Dendritic cell treated with granulocyte-macrophage colony-stimulating factor and Interleukin-4, amounts not matched to agents 40 ng/mL and 50 ng/mL, for 4 days (primary cell): ENCODE data around the gene LILRB5.
"Not testable (repeated sequence)": the region's sequence is repeated elsewhere in the genome, so short reads cannot be mapped to it uniquely, and the experiment has no call there.

Experiments used
- H3K27ac Mint-ChIP-seq: one replicate; pipeline ENCODE4 v1.8.0; 2022; ENCODE audit warnings: mild to moderate bottlenecking, mixed read lengths
- H3K27me3 Mint-ChIP-seq: one replicate; pipeline ENCODE4 v1.8.0; 2022; ENCODE audit warnings: mild to moderate bottlenecking, mixed read lengths
- H3K36me3 Mint-ChIP-seq: one replicate; pipeline ENCODE4 v1.8.0; 2022; ENCODE audit warnings: low read depth, mixed read lengths
- H3K4me1 Mint-ChIP-seq: one replicate; pipeline ENCODE4 v1.8.0; 2022; ENCODE audit warnings: low read depth, mixed read lengths
- H3K4me3 Mint-ChIP-seq: one replicate; pipeline ENCODE4 v1.8.0; 2022; ENCODE audit warnings: mild to moderate bottlenecking, moderate library complexity, mixed read lengths
- H3K9me3 Mint-ChIP-seq: one replicate; pipeline ENCODE4 v1.8.0; 2022; ENCODE audit warnings: mixed read lengths
- intact Hi-C: fragments of 100-400 bp; cut with micrococcal nuclease; formaldehyde crosslinking; loops from one replicate; pipeline ENCODE4 v1.15.0; 2022

The LILRB5 gene

DNA sequence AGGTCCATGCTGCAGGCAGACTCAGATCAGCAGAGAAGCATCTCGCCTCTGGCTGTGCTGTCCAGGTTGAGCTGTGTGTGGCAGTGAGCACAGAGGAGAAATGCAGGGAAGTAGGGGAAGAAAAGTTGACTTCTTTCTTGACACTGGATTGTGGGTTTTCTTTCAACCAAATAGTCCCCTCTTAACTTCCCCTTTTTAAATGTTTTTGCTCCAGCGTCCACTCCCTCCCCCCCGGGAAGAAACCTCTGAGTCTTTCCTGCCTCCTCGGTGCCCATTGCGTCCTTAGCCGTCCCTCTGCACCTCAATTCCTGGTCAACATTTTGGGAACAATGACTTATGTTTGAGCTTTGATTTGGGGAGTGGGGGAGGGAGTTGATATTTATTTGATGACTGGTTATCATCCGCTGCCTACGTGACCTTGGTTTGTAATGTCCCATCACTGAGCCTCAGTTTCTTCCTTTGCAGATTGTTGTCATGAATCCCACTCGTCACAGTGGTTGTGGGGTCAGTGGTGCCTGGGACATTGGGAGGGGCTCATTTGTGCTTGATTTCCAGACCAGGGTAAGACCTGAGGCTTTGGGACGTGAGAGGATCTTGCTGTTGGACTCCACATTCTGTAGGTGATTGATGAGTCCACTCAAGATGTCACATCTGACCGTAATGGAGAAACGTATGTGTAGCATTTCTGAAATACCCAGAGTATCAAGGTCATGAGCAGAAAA is 24.1 kb upstream of the LILRB5 start, which contains the start of gene LILRB2:
TSS of gene LILRB2 (minus strand) at position 104 of the 722 bp plus-strand sequence. CDS start 614 bp downstream, outside the sequence.
- peaks cover 100% of the 10 kb centered on the region for H3K4me1 Mint-ChIP-seq
- peak within 1 kb of the TSS; percentile 90 for H3K27ac Mint-ChIP-seq
- no peaks in the 10 kb centered on the region for H3K9me3 Mint-ChIP-seq
- peak within 1 kb of the TSS; percentile 98 for H3K4me3 Mint-ChIP-seq
- H3K36me3 Mint-ChIP-seq = peaks cover 49% of the 10 kb centered on the region
- no peaks in the 10 kb centered on the region for H3K27me3 Mint-ChIP-seq
- intact Hi-C loops = loop anchor here (5.0 kb wide), 1 partner anchor 36 kb away; no protein-coding TSS in a partner anchor

DNA sequence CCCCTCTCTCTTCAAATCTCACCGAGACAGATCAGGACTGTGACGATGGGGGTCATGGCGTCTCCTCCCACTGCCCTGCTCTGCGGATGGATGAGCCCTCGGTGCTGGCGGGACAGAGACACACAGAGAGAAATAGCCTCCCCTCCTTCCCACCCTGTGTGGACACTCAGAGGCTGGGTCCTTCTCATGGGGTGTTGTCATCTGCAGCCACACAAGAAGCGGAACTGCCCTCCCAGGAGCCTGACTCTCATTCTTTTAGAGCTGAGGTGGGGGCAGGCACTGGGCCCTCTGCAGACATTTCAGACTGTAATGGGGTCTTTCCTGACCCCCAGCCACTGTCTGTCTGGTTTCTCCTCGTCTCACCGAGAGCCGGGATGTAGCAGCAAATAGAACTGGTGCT is 23.4 kb upstream of the LILRB5 start:
- H3K4me1 Mint-ChIP-seq = peaks cover 100% of the 10 kb centered on the region
- H3K36me3 Mint-ChIP-seq = peaks cover 56% of the 10 kb centered on the region
- intact Hi-C loops = loop anchor here (5.0 kb wide), 1 partner anchor 37 kb away; no protein-coding TSS in a partner anchor
- not testable (repeated sequence) for H3K9me3 Mint-ChIP-seq, H3K27me3 Mint-ChIP-seq
- peak overlapping the region; percentile 90 for H3K27ac Mint-ChIP-seq
- peak overlapping the region; percentile 98 for H3K4me3 Mint-ChIP-seq

DNA sequence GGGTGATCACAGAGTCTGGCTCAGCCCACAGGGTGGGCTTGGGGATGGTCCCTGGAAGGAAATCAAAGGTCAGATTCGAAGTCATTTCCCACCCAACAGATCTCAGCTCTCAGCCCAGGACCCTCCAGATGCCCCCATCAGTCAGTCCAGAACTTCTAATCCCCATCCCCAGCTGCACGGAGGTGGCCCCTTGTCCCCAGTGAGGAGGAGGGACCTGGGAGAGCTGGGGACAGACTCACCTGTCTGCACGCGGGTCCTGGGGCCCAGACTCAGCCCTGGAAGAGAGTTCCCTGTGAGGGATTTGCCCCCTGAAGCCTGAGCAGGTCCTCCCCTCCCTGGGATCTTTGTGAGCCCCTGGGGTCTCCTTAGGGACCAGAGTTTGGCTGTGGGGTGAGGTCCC is 23.0 kb upstream of the LILRB5 start:
- intact Hi-C loops = loop anchor here (5.0 kb wide), 1 partner anchor 37 kb away; no protein-coding TSS in a partner anchor
- Mint-ChIP-seq H3K4me3 (peak overlapping the region; percentile 98), H3K4me1 (peaks cover 100% of the 10 kb centered on the region), H3K36me3 (peaks cover 60% of the 10 kb centered on the region), H3K27ac (peak overlapping the region; percentile 90)
- H3K9me3 Mint-ChIP-seq, H3K27me3 Mint-ChIP-seq: not testable (repeated sequence)

DNA sequence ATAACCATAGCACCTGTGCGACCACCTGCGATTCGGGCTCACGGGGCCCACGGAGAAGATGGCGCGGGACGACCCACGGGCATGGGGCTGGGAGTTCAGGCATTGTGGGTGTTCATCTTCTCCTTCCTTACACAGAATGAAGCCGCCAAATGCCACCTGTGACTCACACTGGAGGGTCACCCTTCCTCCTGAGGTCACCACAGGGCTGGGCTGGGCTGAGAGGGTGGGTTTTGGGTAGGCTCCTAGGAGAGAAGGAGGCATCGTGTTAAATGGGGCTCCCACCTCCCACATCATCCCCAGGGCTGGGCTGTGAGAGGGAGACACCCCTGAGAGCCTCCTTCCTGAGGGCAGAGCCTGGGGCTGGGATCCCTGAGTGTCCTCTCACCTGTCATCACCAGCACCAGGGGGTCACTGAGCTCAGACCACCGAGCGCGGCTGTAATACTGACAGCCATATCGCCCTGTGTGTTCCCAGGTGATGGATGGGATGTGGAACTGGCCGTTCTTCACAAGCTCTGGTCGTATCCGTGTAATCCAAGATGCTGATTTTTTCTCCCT is 22.4 kb upstream of the LILRB5 start:
- Mint-ChIP-seq H3K4me3 (peak overlapping the region; percentile 98), H3K9me3 (no peaks in the 10 kb centered on the region), H3K27ac (peak overlapping the region; percentile 90), H3K4me1 (peaks cover 100% of the 10 kb centered on the region), H3K27me3 (no peaks in the 10 kb centered on the region), H3K36me3 (peaks cover 66% of the 10 kb centered on the region)
- intact Hi-C loops = no loop called here

DNA sequence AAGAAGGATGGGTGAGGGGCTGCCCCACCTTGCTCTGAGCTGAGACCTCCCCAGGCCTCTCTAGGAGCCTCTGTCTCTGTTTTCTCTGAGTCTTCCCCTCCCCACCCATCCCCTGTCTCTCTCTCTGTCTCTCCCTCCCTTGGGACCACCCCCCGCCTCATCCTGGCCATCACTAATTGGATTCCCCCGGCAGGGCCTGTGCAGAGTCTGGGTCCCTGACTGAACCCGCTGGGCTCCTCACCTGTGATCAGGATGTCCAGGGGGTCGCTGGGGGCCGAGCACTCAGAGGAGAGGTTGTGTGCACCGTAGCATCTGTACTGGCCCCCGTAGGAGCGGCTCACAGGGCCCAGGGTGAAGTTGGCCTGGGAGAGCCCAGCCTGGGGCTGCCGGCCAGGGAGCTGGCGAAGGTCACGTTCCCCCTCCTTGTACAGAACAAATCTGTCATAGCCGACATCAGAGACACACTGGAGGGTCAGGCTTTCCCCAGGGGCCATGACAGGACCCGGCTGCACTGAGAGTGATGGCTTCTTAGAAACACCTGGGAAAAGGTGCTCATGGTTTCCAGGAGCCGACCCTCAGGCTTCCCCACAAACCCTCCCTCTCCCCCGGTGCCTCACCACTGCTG is 21.6 kb upstream of the LILRB5 start:
- peaks cover 100% of the 10 kb centered on the region for H3K4me1 Mint-ChIP-seq
- intact Hi-C loops = not testable (repeated sequence)
- peak overlapping the region; percentile 90 for H3K27ac Mint-ChIP-seq

DNA sequence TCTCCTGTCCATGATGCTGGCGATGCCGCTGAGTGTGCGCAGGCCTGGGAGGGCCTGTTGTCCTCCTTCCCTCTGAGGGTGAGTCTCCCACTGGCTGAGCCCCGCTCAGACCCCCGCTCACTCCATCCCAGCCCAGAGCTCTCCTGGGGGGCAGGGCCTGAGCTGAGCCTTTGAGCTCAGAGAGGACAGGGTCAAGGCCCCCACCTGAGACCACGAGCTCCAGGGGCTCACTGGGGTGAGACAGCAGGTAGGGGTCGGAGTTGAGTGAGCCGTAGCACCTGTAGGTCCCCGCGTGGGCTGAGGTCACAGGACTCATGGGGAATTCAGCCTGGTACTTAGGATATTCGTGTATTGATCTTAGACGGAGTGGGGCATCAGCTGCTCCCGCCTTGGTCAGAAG is 21.0 kb upstream of the LILRB5 start:
- H3K27me3 Mint-ChIP-seq, intact Hi-C loops, H3K9me3 Mint-ChIP-seq: not testable (repeated sequence)
- peaks cover 76% of the 10 kb centered on the region for H3K36me3 Mint-ChIP-seq
- peak overlapping the region; percentile 98 for H3K4me3 Mint-ChIP-seq
- H3K27ac Mint-ChIP-seq = peak overlapping the region; percentile 90
- peaks cover 100% of the 10 kb centered on the region for H3K4me1 Mint-ChIP-seq

More for the DNA sequence above, 21.6 kb upstream of the LILRB5 start:
- Mint-ChIP-seq H3K36me3 (peaks cover 74% of the 10 kb centered on the region), H3K4me3 (peak overlapping the region; percentile 98)
- not testable (repeated sequence) for H3K27me3 Mint-ChIP-seq, H3K9me3 Mint-ChIP-seq

DNA sequence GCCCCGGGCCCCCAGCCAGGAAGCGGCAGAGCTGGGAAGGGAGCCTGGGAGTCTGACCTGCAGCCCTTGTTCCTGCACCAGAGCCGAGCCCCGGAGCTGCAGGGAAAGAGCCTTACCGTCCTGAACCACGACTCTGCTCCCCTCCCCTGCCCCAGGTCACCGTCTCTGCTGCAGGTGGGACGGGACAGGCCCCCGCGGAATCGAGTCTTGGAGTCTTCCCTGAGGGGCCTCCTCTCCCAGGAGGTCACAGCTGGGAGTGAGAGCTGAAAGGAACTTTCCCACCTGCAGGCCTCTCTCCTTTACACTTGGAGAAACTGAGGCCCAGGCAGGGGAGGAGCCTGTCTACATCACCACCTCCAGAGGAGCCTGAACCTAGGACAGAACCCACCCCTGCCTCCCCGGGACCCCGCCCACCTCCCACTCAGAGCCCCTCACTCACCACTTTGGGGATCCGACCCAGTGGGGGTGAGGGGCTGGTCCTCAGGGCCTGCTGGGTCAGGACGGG is 20.1 kb upstream of the LILRB5 start:
- H3K27me3 Mint-ChIP-seq, H3K9me3 Mint-ChIP-seq, intact Hi-C loops: not testable (repeated sequence)
- Mint-ChIP-seq H3K4me1 (peaks cover 96% of the 10 kb centered on the region), H3K27ac (peak overlapping the region; percentile 86), H3K4me3 (peak overlapping the region; percentile 44), H3K36me3 (peaks cover 76% of the 10 kb centered on the region)

DNA sequence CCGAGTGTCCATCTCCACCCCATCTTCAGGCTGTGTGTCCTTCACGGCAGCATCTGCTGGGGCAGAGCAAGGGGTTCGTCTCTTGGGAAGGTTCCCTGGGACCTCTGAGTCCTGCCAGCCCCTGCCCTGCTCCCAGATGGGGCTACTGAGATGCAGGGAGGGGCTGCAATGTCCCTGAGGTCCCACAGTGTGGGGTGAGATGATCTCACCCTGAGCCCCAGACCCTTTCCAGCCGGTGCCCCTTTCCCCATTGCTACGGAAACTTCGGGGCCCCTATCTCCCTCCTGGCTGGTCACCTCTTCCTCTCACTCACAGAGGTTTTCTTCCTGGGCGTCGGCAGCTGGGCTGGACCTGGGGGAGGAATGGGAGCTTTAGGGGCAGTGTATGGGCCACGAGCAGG is 18.9 kb upstream of the LILRB5 start:
- H3K4me1 Mint-ChIP-seq = peaks cover 96% of the 10 kb centered on the region
- no peaks in the 10 kb centered on the region for H3K9me3 Mint-ChIP-seq
- no peaks in the 10 kb centered on the region for H3K27me3 Mint-ChIP-seq
- intact Hi-C loops = no loop called here
- peak overlapping the region; percentile 86 for H3K27ac Mint-ChIP-seq
- no peak overlapping the region for H3K4me3 Mint-ChIP-seq
- H3K36me3 Mint-ChIP-seq = peaks cover 75% of the 10 kb centered on the region

DNA sequence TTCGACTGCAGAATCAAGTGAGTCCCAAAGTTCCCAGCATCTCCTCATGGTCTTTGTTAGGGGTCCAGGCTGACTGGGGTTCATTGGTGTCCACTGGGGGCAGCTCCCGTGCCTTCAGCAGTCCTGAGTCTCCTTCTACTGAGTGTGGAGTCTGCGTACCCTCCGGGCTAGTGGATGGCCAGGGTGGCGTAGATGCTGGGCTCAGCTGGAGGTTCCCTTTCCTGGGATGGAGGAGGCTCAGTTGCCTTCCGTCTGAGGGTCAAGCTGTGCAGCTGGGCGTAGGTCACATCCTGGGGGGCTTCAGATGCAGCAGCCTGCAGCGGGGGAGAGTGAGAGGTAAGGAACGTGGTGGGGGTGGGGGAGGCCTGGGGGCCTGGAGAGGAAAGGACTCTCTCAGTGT is 17.4 kb upstream of the LILRB5 start:
- H3K9me3 Mint-ChIP-seq, H3K27me3 Mint-ChIP-seq, intact Hi-C loops: not testable (repeated sequence)
- Mint-ChIP-seq H3K27ac (peak overlapping the region; percentile 86), H3K36me3 (peaks cover 61% of the 10 kb centered on the region), H3K4me3 (peak overlapping the region; percentile 27), H3K4me1 (peaks cover 92% of the 10 kb centered on the region)

DNA sequence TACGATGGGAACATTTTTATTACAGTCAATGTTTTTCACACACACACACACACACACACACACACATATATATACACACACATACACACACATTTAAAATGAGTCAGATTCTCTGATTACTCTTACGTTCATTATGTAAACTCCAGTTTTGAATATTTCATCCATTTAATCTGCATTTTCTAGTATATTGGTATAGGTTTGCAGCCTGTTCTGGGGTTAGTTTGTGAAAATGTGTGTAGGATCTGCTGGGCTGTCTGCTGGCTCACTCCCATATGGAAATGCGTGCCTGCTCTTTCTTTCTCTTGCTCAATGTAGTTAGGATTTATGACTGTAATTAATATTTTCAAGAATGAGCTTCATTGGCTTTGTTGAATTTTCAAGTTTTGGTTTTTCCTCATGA is 16.7 kb upstream of the LILRB5 start:
- peak overlapping the region; percentile 86 for H3K27ac Mint-ChIP-seq

DNA sequence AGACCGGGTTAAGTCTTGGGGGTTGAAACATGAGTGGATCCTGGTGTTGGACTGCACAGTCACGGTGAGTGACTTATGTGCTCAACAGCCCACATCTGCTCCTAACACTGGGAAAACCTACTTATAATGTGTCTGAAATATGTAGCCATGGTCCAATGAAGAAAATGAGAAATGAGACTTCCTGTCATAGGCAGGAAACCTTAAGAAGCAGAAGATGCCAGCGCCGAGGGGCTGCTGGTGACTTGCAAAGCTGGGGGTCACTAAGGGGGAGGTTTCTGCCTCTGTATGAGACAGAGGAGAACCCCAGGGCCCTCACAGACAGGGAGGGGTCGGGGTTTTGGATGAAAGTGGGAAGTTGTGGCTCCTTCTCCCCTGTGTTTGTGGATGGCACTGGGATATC is 15.1 kb upstream of the LILRB5 start:
- H3K27me3 Mint-ChIP-seq, H3K9me3 Mint-ChIP-seq, intact Hi-C loops: not testable (repeated sequence)
- H3K27ac Mint-ChIP-seq = peak overlapping the region; percentile 86
- peaks cover 37% of the 10 kb centered on the region for H3K36me3 Mint-ChIP-seq
- H3K4me1 Mint-ChIP-seq = peaks cover 69% of the 10 kb centered on the region
- peak overlapping the region; percentile 72 for H3K4me3 Mint-ChIP-seq

More for the DNA sequence above, 16.7 kb upstream of the LILRB5 start:
- intact Hi-C loops = no loop called here
- H3K36me3 Mint-ChIP-seq = peaks cover 54% of the 10 kb centered on the region
- no peaks in the 10 kb centered on the region for H3K9me3 Mint-ChIP-seq
- peaks cover 85% of the 10 kb centered on the region for H3K4me1 Mint-ChIP-seq
- no peak overlapping the region for H3K4me3 Mint-ChIP-seq
- no peaks in the 10 kb centered on the region for H3K27me3 Mint-ChIP-seq

DNA sequence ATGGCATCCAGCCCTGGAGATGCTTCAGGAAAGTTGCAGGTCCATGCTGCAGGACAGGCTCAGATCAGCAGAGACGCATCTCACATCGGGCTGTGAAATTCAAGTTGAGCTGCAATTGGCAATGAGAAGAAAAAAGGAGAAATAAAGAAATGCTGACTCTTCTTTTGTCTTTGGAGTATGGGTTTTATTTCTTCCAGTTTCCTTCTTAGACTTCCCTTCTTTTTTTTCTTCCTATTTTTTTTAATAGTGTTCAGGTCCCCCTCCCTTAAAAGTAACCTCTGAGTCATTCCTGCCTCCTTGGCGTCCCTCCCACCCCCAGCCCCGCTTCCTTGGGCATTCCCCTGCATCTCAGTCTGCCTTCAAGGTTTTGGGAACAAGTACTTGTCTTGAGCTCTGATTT is 14.5 kb upstream of the LILRB5 start:
- H3K27me3 Mint-ChIP-seq, intact Hi-C loops, H3K9me3 Mint-ChIP-seq: not testable (repeated sequence)
- H3K27ac Mint-ChIP-seq = peak overlapping the region; percentile 86
- peak overlapping the region; percentile 72 for H3K4me3 Mint-ChIP-seq
- H3K4me1 Mint-ChIP-seq = peaks cover 67% of the 10 kb centered on the region
- peaks cover 32% of the 10 kb centered on the region for H3K36me3 Mint-ChIP-seq

DNA sequence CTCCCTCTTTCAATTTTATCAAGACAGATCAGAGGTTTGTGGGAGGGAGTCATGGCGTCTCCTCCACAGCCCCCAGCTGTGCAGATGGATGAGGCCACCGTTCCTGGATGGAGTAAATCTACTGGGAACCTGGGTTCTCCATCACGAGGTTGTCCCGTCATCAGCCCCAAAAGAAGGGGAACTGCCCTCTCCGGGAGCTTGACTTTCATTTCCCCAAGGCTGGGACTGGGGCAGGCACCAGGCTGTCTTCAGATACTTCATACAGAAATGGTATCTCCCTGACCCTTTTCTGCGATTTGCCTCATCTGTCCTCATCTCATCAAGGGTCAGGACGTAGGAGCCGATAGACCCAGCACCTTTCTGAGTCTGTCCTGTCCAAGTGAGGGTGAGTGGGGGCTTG is 14.0 kb upstream of the LILRB5 start:
- peaks cover 67% of the 10 kb centered on the region for H3K4me1 Mint-ChIP-seq
- H3K27me3 Mint-ChIP-seq = no peaks in the 10 kb centered on the region
- H3K36me3 Mint-ChIP-seq = peaks cover 27% of the 10 kb centered on the region
- intact Hi-C loops = no loop called here
- H3K9me3 Mint-ChIP-seq = no peaks in the 10 kb centered on the region
- H3K27ac Mint-ChIP-seq = peak overlapping the region; percentile 86
- peak overlapping the region; percentile 72 for H3K4me3 Mint-ChIP-seq

DNA sequence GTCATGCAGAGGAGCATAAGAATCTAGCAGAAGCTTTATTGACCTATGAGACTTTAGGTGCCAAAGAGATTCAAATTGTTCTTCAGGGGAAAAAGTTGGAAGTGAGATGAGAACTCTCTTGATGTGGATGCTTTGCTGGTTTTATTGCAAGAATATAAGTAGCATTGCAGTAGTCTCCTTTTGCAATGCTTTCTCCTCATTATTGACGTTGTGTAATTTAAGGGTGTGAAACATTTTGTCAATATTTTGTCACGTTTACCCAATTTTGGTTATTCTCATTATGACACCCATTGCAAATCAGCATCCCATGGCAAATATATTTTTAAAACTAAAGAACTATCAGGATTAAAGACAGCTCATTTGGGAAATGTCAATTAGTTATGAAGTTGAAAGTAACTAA is 11.9 kb upstream of the LILRB5 start:
- Mint-ChIP-seq H3K36me3 (peaks cover 5% of the 10 kb centered on the region), H3K4me3 (no peak overlapping the region), H3K27ac (no peak overlapping the region), H3K9me3 (no peaks in the 10 kb centered on the region), H3K27me3 (no peaks in the 10 kb centered on the region), H3K4me1 (peaks cover 50% of the 10 kb centered on the region)
- intact Hi-C loops = loop anchor here (5.0 to 10.0 kb wide), 2 partner anchors 46 to 62 kb away; partner anchors contain the start of gene LILRA5
